Measurements from ENCODE around the gene MLIP.

MLIP gene

DNA sequence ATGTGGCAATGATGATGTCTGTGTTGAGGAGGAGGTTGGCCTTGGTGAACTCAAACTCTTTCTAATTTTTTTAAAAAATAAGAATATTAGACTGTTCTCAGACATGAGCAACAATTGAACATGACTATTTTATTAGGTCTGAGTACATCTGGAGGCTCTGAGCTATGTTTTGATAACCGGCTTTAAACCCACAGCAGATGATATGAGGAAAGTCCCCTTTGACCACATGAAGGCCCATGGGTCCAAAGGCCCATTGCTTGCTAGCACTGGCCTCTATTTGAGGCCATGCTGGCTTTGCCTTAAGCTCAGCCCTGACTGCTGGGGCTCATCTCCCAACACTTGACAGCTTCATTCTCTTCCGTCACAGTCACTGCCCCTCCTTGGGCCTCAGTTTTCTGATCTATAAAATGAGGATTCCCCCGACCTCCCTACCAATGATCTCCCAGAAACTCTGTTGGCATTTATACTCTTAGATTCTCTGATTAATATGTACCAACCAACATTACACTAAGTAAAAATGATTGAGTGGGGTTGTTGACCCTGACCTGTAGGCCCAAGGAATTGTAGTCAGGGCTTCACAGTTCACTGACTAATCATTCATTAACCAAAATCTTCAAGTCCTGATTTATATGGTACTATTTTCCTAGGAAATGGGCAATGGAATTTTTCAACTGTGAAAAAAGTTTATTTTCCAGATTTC lies 173.1 kb downstream of the MLIP start:
- Histone ChIP-seq H3K4me3 (no peak overlapping the region), H3K27ac (no peak overlapping the region)
- DNase-seq (ENCODE audit: low spot score), result no peak
- TF ChIP-seq, protein P1, sequence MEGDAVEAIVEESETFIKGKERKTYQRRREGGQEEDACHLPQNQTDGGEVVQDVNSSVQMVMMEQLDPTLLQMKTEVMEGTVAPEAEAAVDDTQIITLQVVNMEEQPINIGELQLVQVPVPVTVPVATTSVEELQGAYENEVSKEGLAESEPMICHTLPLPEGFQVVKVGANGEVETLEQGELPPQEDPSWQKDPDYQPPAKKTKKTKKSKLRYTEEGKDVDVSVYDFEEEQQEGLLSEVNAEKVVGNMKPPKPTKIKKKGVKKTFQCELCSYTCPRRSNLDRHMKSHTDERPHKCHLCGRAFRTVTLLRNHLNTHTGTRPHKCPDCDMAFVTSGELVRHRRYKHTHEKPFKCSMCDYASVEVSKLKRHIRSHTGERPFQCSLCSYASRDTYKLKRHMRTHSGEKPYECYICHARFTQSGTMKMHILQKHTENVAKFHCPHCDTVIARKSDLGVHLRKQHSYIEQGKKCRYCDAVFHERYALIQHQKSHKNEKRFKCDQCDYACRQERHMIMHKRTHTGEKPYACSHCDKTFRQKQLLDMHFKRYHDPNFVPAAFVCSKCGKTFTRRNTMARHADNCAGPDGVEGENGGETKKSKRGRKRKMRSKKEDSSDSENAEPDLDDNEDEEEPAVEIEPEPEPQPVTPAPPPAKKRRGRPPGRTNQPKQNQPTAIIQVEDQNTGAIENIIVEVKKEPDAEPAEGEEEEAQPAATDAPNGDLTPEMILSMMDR (IDR thresholded peaks at IDR 0.05), result no peak

GRCh38 chr6:54285595-54285994 lies 174.4 kb downstream of the MLIP start:
- H3K4me3 ChIP-seq, result no peak overlapping the region
- no peak overlapping the region for H3K27ac ChIP-seq
- TF ChIP-seq, protein P1 (IDR thresholded peaks at IDR 0.05), result no peak
- DNase-seq (ENCODE audit: low spot score), result no peak

- no peak for DNase-seq (ENCODE audit: low spot score)
- TF ChIP-seq, protein P1 (IDR thresholded peaks at IDR 0.05), result no peak
- no peak overlapping the region for H3K4me3 ChIP-seq
- H3K27ac ChIP-seq, result no peak overlapping the region
These were observed 174.9 kb downstream of the MLIP start for GRCh38 chr6:54286141-54286540.

- no peak for DNase-seq (ENCODE audit: low spot score)
- H3K27ac ChIP-seq, result no peak overlapping the region
- no peak overlapping the region for H3K4me3 ChIP-seq
- TF ChIP-seq, protein P1 (IDR thresholded peaks at IDR 0.05), result no peak
These were observed 177.2 kb downstream of the MLIP start for GRCh38 chr6:54288474-54288873.

GRCh38 chr6:54289426-54289825 lies 178.2 kb downstream of the MLIP start:
- no peak overlapping the region for H3K4me3 ChIP-seq
- TF ChIP-seq, protein P1 (IDR thresholded peaks at IDR 0.05), result no peak
- no peak for DNase-seq (ENCODE audit: low spot score)
- H3K27ac ChIP-seq, result no peak overlapping the region

DNA sequence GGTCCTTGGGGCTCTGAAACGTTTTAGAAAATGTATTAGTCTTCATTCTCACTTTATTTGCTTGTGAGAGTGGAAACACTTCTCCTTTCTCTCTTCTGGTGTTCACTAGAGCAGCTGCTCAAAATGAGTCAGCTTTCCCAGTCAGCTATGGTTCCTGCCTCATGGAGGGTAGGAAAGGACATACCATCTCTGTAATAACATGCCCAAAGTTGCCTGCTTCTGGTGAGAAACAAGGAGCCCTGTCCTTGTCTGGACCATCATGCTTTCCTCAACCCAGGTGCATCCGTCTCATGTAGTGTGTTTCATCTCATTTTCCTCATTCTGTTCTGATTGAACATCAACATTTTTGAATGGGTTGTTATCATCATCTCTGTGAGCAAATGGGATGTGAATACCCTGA lies 179.9 kb downstream of the MLIP start:
- TF ChIP-seq, protein P1 (IDR thresholded peaks at IDR 0.05), result no peak
- no peak for DNase-seq (ENCODE audit: low spot score)
- Histone ChIP-seq H3K27ac (no peak overlapping the region), H3K4me3 (no peak overlapping the region)

DNA sequence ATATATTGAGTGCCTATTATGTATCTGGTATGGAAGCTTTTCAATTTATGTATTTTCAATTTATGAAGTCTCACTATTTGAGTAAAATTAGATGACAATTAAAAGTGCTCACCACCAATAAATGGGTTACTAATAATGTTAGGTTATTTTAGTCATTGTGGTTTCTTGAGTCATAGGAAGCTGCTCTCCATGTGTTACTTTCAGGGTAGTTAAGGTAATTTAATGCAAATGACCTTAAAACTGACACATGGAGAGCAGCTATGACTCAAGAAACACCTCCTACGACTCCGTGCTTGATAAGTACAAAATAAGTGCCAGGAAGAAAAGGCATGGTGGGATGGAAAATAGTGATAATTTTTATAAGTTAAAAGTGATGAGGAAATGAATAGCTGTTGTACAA lies 180.5 kb downstream of the MLIP start:
- TF ChIP-seq, protein P1 (IDR thresholded peaks at IDR 0.05), result no peak
- DNase-seq (ENCODE audit: low spot score), result no peak
- H3K27ac ChIP-seq, result no peak overlapping the region
- H3K4me3 ChIP-seq, result no peak overlapping the region
